Loucy (cell line): ENCODE data around the gene VLDLR.

Experiments used
- EZH2phosphoT487 ChIP-seq: fragments of 200-600 bp; IDR thresholded peaks from 2 replicates; pipeline ENCODE4 v1.6.1; 2018; ENCODE audit warnings: antibody characterized with exemption, mild to moderate bottlenecking, moderate library complexity, borderline replicate concordance
- TF ChIP-seq, protein P1 (sequence below): fragments of 200-600 bp; sonication (generic); conservative IDR thresholded peaks from 2 replicates; pipeline ENCODE4 v1.5.1; 2014; ENCODE audit warnings: mild to moderate bottlenecking, antibody characterized with exemption, low read length

DNA sequence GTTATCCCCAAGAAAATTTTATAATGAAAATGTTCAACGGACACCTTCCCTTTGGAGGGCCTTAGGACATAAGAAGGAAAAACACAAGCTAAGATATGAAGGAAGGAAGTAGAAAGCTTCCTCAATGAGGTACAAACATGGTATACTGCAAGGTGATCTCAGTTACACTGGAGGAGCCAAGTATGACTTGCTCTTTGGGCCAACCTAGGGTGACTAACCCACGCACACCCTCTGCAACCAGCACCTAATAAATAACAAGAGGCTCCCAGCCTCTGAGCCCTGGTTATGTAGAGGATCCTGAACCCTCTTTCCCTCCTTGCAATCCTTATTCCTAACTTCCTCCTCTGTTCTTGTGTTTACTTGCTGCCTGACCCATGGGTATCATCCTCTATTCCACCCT is 57.4 kb downstream of the VLDLR start:
- TF ChIP-seq, protein P1, sequence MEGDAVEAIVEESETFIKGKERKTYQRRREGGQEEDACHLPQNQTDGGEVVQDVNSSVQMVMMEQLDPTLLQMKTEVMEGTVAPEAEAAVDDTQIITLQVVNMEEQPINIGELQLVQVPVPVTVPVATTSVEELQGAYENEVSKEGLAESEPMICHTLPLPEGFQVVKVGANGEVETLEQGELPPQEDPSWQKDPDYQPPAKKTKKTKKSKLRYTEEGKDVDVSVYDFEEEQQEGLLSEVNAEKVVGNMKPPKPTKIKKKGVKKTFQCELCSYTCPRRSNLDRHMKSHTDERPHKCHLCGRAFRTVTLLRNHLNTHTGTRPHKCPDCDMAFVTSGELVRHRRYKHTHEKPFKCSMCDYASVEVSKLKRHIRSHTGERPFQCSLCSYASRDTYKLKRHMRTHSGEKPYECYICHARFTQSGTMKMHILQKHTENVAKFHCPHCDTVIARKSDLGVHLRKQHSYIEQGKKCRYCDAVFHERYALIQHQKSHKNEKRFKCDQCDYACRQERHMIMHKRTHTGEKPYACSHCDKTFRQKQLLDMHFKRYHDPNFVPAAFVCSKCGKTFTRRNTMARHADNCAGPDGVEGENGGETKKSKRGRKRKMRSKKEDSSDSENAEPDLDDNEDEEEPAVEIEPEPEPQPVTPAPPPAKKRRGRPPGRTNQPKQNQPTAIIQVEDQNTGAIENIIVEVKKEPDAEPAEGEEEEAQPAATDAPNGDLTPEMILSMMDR: no peak
- TF ChIP-seq EZH2phosphoT487: no peak
